ENCODE results near the gene MSMP.

Gene MSMP, protein sequence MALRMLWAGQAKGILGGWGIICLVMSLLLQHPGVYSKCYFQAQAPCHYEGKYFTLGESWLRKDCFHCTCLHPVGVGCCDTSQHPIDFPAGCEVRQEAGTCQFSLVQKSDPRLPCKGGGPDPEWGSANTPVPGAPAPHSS

DNA sequence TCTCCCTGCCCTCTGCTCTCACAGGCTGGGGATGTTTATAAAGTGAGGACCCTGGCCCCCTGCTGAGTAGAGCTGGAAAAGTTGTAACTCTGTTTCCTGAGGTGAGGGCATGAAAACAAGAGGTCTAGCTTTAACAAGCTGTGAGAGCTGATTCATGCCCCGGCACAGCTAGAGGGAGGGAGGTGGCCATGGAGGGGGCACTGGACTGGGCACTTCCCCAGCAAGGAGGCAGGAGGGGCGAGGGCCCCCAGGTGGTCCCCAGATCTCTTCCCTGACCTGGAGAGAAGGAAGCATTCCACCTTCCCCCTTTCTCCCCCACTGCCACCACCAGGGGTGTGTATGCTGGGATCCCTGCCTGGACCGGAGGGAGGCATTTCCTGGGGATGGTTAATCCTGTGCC lies at the start of gene MSMP:
Gene MSMP (minus strand): TSS at position 13 of the 400 bp plus-strand sequence. CDS start 147 bp downstream, outside the sequence.
- no peak for DNase-seq (ENCODE audit: low read depth)
- no peak within 1 kb of the TSS for H3K4me3 ChIP-seq (ENCODE audit: control insufficient read depth, low read depth, low read length)
- TF ChIP-seq, protein P1, sequence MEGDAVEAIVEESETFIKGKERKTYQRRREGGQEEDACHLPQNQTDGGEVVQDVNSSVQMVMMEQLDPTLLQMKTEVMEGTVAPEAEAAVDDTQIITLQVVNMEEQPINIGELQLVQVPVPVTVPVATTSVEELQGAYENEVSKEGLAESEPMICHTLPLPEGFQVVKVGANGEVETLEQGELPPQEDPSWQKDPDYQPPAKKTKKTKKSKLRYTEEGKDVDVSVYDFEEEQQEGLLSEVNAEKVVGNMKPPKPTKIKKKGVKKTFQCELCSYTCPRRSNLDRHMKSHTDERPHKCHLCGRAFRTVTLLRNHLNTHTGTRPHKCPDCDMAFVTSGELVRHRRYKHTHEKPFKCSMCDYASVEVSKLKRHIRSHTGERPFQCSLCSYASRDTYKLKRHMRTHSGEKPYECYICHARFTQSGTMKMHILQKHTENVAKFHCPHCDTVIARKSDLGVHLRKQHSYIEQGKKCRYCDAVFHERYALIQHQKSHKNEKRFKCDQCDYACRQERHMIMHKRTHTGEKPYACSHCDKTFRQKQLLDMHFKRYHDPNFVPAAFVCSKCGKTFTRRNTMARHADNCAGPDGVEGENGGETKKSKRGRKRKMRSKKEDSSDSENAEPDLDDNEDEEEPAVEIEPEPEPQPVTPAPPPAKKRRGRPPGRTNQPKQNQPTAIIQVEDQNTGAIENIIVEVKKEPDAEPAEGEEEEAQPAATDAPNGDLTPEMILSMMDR (conservative IDR thresholded peaks at IDR 0.05; ENCODE audit: control insufficient read depth, insufficient read depth, low read depth, low read length) = no peak

DNA sequence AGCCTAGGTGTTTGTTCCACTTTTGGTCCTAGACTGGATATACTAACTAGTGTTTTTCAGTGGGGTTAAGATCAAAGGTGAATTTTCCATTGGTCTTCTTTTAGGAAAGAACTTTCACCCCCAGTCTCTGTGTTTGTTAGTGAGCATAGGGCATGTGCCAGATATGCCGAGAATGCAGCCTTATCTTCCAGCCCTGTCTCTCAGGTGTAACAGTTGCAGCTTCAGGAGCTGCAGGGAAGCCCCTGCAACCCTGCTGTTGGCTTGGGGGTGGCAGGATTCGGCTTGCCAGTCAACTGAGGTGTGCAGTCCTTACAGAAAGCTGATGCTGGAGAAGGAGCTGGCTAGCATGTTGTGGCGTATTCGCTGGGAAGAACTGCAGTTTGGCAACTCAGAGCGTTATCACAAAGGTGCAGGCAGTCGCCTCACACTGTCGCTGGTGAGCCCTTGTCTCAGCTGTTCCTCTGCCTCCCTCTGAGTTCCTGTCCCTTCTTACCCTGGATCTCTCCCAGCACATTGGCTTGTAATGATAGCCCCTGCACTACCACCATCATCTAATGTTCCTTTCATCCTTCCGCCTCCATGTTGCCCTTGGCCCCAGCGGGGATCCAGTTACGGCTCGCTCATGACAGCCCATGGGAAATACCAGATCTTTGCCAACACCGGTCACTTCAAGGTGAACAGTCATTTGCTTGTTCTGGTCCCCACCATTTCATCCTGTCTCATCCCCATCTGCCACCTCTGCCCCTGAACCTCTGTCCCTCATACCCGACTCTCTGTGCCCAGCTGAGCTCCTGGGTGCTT lies 47.5 kb upstream of the MSMP start:
- no peak for DNase-seq (ENCODE audit: low read depth)
- TF ChIP-seq, protein P1 (conservative IDR thresholded peaks at IDR 0.05; ENCODE audit: control insufficient read depth, insufficient read depth, low read depth, low read length) = no peak
- no peak overlapping the region for H3K4me3 ChIP-seq (ENCODE audit: control insufficient read depth, low read depth, low read length)

DNA sequence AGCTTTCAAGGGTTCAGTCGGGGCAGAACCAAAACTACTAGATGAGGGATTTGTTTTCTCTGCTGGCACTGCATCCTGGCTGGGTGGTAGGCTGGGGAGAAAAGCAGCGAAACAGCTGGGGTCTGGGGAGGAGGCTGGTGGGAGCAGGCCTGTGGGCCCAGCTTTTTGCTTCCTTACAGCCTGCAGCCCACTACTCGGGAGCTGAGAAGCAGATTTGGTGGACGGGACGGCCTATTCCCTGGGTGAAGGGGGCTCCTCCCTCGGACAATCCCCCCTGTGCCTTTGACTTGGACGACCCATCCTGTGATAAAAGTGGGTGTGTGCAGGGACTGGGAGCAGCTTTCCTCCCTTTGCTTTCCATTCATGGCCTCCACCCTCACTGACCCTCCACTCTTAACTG lies 46.5 kb upstream of the MSMP start:
- TF ChIP-seq, protein P1 (conservative IDR thresholded peaks at IDR 0.05; ENCODE audit: control insufficient read depth, insufficient read depth, low read depth, low read length) = no peak
- no peak for DNase-seq (ENCODE audit: low read depth)
- no peak overlapping the region for H3K4me3 ChIP-seq (ENCODE audit: control insufficient read depth, low read depth, low read length)

DNA sequence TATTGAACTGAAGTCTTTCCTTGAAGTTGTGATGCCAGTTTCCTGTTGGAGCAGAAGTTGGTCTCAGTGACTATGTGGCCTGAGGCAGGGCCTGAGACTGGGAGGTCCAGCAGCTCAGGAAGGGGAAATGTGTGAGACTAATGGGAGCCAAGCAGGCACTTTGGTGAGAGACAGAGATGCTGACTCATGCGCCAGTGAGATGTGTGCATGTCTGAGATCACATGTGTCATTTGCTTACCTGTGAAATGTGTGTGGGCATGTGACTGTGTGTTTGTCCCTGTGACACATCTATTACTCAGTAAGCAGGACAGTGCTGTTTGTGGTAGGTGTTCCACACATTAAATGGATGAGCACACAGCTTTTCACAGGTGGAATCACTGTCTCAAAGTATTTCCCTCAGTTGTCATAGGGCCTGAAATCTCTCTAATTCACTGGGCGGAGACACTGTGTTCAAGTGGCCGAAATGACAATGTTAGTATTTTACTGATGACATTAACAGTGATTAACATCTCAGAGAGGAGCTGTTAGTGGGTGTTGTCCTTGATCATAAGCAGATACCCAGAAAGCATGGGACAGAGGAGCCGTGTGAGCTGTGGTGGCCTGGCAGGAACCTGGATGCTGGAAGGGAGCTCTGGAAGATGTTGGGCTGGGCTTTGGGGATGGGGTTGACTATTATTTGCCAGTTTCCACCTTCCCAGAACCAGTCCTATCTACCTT lies 44.7 kb upstream of the MSMP start:
- H3K4me3 ChIP-seq (ENCODE audit: control insufficient read depth, low read depth, low read length) = no peak overlapping the region
- TF ChIP-seq, protein P1 (conservative IDR thresholded peaks at IDR 0.05; ENCODE audit: control insufficient read depth, insufficient read depth, low read depth, low read length) = no peak
- peak; percentile 63 for DNase-seq (ENCODE audit: low read depth)

DNA sequence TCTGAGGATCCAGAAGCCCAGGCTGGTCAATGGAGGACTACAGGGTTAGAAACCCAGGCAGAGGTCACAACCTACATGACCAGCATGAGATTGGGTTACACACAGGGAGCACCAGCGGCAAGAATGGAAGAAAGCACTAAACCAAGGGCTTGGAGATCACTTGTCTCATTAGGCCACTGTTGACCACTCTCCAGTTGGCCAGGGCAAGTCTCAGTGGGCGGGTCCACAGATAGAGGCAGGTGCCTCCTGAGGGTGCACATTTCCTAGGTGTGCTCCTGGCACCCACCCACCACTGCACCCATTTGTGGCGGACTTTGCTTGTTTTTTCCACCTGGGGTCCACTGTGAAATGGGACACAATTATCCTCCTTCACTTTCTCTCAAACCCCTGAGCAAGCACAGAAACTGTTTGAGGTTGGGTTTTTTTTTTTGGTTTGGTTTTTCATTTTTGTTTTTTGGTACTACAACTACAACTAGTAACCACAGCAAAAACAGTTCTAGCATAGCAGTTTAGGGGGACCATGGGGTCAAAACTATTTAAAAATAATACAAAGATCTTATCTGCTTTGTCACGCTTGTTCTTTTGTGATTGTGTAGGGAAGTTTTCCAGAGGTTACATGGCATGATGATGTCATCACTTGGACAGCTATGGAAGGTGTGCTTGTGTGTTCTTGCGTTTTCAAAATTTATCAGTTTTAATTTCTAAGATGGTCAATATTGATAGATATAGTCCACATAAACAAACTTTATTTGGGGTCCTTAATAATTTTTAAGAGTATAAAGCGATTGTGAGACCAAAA lies 43.4 kb upstream of the MSMP start:
- H3K4me3 ChIP-seq (ENCODE audit: control insufficient read depth, low read depth, low read length) = no peak overlapping the region
- no peak for DNase-seq (ENCODE audit: low read depth)
- TF ChIP-seq, protein P1 (conservative IDR thresholded peaks at IDR 0.05; ENCODE audit: control insufficient read depth, insufficient read depth, low read depth, low read length) = no peak

DNA sequence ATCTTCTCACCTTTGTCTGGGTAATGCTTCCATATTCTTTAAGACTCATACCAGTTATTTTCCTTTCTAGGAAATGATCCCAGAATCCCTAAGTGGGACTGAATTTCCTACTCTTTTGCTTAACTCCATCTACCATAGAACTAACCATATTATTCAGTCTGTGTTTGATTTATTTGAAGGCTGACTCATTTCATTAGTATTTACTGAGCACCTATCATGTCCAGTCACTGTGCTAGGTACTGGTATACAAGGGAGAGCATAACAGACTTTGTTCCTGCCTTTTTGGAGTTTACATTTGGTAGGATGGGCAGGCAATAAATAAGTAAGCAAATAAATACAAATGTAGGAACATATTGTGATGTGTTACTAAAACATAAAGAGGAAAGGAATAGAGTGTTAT lies 41.6 kb upstream of the MSMP start:
- H3K4me3 ChIP-seq (ENCODE audit: control insufficient read depth, low read depth, low read length) = no peak overlapping the region
- DNase-seq (ENCODE audit: low read depth) = no peak
- TF ChIP-seq, protein P1 (conservative IDR thresholded peaks at IDR 0.05; ENCODE audit: control insufficient read depth, insufficient read depth, low read depth, low read length) = no peak
